Colonic mucosa (tissue), 4 donors: ENCODE measurements around the gene STK17B. TPM values are rescaled to one million over a fixed set of nuclear protein-coding genes. Genes with fewer than 3 reads are reported as not detected.
A peak's percentile ranks its signal among the peaks of the same experiment; 100 is the strongest.

Source experiments
- DNase-seq: peaks from one replicate; pipeline ENCODE4 v3.0.0-alpha.2; 2020
- H3K27ac ChIP-seq: fragments of 200-600 bp; one replicate; pipeline ENCODE4 v1.8.0; 2021
- H3K27me3 ChIP-seq: fragments of 200-600 bp; one replicate; pipeline ENCODE4 v1.8.0; 2021
- H3K36me3 ChIP-seq: fragments of 200-600 bp; one replicate; pipeline ENCODE4 v1.8.0; 2021
- H3K4me1 ChIP-seq: fragments of 200-600 bp; one replicate; pipeline ENCODE4 v1.8.0; 2021; ENCODE audit warnings: mild to moderate bottlenecking
- H3K4me3 ChIP-seq: fragments of 200-600 bp; one replicate; pipeline ENCODE4 v1.8.0; 2021
- H3K9ac ChIP-seq, 2 donors: one replicate each; pipeline ENCODE4 v1.7.0; 2013; ENCODE audit warnings: control low read depth in 2 of 2, low read depth in 2 of 2, low read length in 2 of 2
- H3K9me3 ChIP-seq: fragments of 200-600 bp; one replicate; pipeline ENCODE4 v1.8.0; 2021
- intact Hi-C: fragments of 100-400 bp; cut with DNase I; formaldehyde crosslinking; loops from one replicate; pipeline ENCODE4 v1.14.1; 2022
- total RNA-seq, 2 donors: library from RNA; stranded (reverse); fragmentation: NEBNext Ultra II Directional in 1 of 2; extraction: Animal tissue kit (Norgen Biotek cat#: 25700) in 1 of 2; gene quantifications; one replicate each; pipeline ENCODE4 v1.2.1, GENCODE V29; 2021
- TF ChIP-seq, protein P1 (sequence below): fragments of 200-600 bp; IDR thresholded peaks from one replicate; pipeline ENCODE4 v1.8.0; 2022; ENCODE audit warnings: antibody characterized with exemption, mild to moderate bottlenecking
- donor health status: healthy.
- donor health status: DM: no; HTN: no; CAD: no.
- donor health status: DM: no; HTN: no; CAD: no.

Gene STK17B
- total RNA-seq, 2 donors from 2014 or later: 13.9 to 40.5 TPM

- Histone ChIP-seq H3K4me1 (no peaks in the 10 kb centered on the region), H3K9ac (peak overlapping the region; percentile 96 to 97), H3K4me3 (peak overlapping the region; percentile 92), H3K27me3 (no peaks in the 10 kb centered on the region), H3K27ac (peak overlapping the region; percentile 98), H3K9me3 (no peaks in the 10 kb centered on the region), H3K36me3 (no peaks in the 10 kb centered on the region)
- DNase-seq: peak; percentile 46
- intact Hi-C loops: loop anchor here (10.0 kb wide), 1 partner anchor 96 kb away; no protein-coding TSS in a partner anchor
- TF ChIP-seq, protein P1, sequence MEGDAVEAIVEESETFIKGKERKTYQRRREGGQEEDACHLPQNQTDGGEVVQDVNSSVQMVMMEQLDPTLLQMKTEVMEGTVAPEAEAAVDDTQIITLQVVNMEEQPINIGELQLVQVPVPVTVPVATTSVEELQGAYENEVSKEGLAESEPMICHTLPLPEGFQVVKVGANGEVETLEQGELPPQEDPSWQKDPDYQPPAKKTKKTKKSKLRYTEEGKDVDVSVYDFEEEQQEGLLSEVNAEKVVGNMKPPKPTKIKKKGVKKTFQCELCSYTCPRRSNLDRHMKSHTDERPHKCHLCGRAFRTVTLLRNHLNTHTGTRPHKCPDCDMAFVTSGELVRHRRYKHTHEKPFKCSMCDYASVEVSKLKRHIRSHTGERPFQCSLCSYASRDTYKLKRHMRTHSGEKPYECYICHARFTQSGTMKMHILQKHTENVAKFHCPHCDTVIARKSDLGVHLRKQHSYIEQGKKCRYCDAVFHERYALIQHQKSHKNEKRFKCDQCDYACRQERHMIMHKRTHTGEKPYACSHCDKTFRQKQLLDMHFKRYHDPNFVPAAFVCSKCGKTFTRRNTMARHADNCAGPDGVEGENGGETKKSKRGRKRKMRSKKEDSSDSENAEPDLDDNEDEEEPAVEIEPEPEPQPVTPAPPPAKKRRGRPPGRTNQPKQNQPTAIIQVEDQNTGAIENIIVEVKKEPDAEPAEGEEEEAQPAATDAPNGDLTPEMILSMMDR: no peak
Measured at GRCh38 chr2:196170606-196171247, 651 bp downstream of the STK17B start.

- Histone ChIP-seq H3K9ac (peak overlapping the region; percentile 96 to 97), H3K4me3 (peak overlapping the region; percentile 92), H3K27me3 (no peaks in the 10 kb centered on the region), H3K27ac (peak overlapping the region; percentile 98), H3K9me3 (no peaks in the 10 kb centered on the region), H3K36me3 (no peaks in the 10 kb centered on the region), H3K4me1 (no peaks in the 10 kb centered on the region)
- TF ChIP-seq, protein P1: no peak
- intact Hi-C loops: loop anchor here (10.0 kb wide), 1 partner anchor 95 kb away; no protein-coding TSS in a partner anchor
- peak; percentile 52 for DNase-seq
Measured at GRCh38 chr2:196170213-196170605, 1.2 kb downstream of the STK17B start.

- TF ChIP-seq, protein P1: no peak
- Histone ChIP-seq H3K27ac (peak overlapping the region; percentile 98), H3K9ac (peak overlapping the region; percentile 28 to 96)
Measured at GRCh38 chr2:196169516-196169915, 1.9 kb downstream of the STK17B start.

GRCh38 chr2:196168181-196168580 lies 3.2 kb downstream of the STK17B start:
- DNase-seq: no peak
- no peaks in the 10 kb centered on the region for H3K4me1 ChIP-seq
- H3K36me3 ChIP-seq: no peaks in the 10 kb centered on the region
- H3K9ac ChIP-seq: peak overlapping the region in 1 of 2 donors; percentile 28
- intact Hi-C loops: no loop called here
- no peak overlapping the region for H3K27ac ChIP-seq
- peak overlapping the region; percentile 2 for H3K4me3 ChIP-seq
- no peaks in the 10 kb centered on the region for H3K27me3 ChIP-seq
- TF ChIP-seq, protein P1: no peak
- no peaks in the 10 kb centered on the region for H3K9me3 ChIP-seq

More at GRCh38 chr2:196169516-196169915, 1.9 kb downstream of the STK17B start:
- no peak for DNase-seq
- H3K9me3 ChIP-seq: no peaks in the 10 kb centered on the region
- H3K4me3 ChIP-seq: peak overlapping the region; percentile 92
- no peaks in the 10 kb centered on the region for H3K27me3 ChIP-seq
- H3K36me3 ChIP-seq: no peaks in the 10 kb centered on the region
- intact Hi-C loops: no loop called here
- no peaks in the 10 kb centered on the region for H3K4me1 ChIP-seq

DNA sequence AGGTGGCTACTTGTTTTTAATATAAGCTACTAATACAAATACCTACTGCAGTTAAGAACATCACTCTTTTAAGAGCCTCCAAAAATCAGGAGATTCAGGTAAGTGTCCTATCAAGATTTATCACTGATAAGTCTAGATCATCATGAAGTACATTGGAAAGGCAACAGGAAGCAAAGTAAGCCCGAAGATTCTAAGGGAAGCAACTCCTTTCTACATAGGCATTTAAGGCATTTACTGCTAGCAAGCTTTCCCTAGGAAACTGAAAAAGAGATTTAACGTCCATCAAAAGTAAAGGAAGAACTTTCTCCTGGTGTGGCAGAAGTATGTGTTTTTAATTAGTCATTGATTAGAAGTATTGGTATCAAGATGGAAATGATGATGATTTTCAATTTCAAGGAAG lies 3.7 kb downstream of the STK17B start:
- Histone ChIP-seq H3K27me3 (no peaks in the 10 kb centered on the region), H3K9ac (peak overlapping the region in 1 of 2 donors; percentile 28), H3K4me1 (no peaks in the 10 kb centered on the region), H3K4me3 (peak overlapping the region; percentile 2), H3K27ac (no peak overlapping the region), H3K36me3 (no peaks in the 10 kb centered on the region), H3K9me3 (no peaks in the 10 kb centered on the region)
- TF ChIP-seq, protein P1: no peak
- intact Hi-C loops: no loop called here
- no peak for DNase-seq
